ENCODE measurements around the gene STXBP5. TPM values are rescaled to one million over a fixed set of nuclear protein-coding genes. Genes with fewer than 3 reads are reported as not detected.

STXBP5 gene
- total RNA-seq, 1 donor from 2014 or later, result 38.3 TPM

DNA sequence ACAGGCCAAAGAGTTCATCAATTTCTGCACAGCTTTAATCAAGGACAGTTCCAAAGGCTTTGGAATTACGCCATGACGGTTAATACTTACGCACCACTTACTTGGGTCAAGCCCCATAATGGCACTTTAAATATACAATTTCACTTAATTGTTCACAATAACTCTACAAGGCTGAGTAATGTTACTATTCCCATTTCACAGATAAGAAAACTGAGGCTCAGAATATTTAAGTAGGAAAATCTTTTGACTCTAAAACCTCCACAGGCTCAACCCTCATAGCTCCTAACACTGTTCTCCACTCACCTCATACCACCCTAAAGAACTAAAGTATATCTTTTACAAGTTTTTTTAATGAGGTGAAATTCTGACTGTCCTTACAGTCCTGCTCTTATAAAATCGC is 212.4 kb downstream of the STXBP5 start:
- no peak for DNase-seq (ENCODE audit: extremely low read depth, low read depth, low spot score)

DNA sequence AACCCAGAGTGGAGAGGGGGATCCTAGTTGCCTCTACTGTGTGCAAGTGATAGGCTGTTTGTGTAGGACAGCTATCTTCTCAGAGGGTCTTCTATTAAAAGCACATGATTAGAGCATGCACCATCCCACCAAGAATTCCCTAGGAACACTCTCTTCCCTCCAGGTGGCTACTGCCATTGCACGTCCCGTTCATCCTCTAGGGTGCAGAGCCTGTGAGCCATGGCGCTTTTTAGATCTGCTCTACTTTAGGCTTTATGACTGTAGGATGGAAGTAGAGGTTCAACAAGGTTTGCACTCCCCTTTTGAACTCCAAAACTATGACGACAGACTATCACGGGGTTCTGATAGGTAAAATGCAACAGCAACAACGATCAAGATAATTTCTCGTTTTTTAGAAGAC is 213.7 kb downstream of the STXBP5 start:
- DNase-seq (ENCODE audit: extremely low read depth, low read depth, low spot score), result no peak

- no peak for DNase-seq (ENCODE audit: extremely low read depth, low read depth, low spot score)
Observed at GRCh38 chr6:147418523-147418922, 214.3 kb downstream of the STXBP5 start.

DNA sequence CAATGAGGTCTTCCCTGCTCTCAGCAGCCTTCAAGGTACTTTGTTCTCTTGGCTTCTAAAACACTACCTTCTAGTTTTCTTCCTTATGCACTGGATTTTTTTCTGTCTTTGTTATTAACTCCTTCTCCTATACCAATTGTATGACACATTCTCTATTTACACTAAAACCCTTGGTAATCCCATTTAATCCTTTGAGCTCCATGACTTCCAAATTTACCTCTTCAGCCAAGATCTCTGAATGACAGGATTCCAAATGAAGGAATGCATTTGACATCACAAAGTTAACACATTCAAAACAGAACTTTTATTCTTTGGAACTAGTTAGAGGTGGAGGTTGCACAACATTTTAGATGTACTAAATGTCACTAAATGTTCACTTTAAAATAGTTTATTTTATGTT is 217.7 kb downstream of the STXBP5 start:
- DNase-seq (ENCODE audit: extremely low read depth, low read depth, low spot score), result no peak

DNA sequence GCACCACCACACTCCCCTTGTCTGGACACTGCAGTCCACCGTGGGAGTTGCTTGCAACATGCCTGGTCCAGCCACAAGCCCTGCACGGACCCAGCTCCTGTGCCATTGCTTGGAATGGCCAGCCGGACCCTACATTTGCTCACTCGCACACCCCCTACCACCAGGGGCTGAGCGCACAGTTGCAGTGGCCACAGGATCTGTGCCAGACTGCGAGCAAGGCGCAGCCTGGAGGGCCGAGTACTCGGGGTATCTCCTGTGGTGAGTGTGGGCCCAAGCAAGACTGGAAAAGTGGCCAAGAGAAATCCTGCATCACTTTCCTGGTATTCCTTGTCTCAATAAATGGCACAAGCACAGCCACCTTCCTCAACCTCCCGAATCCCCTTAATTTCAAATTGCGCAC is 218.9 kb downstream of the STXBP5 start:
- DNase-seq (ENCODE audit: extremely low read depth, low read depth, low spot score), result no peak

DNA sequence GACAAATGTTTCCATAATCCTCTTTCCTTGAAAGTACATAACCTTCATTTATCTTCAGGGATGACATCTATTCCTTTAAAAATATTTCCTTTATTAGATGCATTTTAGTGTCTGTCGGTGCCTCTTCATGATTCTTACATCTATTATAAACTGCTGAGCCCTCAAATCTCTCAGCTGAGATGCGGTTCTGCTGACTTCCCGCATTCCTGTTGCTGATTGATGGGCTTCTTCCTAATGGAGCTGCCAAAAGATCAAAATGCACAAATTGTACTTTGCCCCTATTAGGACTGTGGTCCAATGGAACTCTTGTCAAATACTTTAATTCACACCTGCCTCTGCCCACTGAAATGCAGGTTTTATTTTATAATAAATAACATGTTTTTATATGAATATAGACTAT is 225.6 kb downstream of the STXBP5 start:
- no peak for DNase-seq (ENCODE audit: extremely low read depth, low read depth, low spot score)

- DNase-seq (ENCODE audit: extremely low read depth, low read depth, low spot score), result no peak
Observed at GRCh38 chr6:147430811-147431210, 226.6 kb downstream of the STXBP5 start.

- no peak for DNase-seq (ENCODE audit: extremely low read depth, low read depth, low spot score)
Observed at GRCh38 chr6:147434076-147434475, 229.9 kb downstream of the STXBP5 start.

GRCh38 chr6:147434516-147434915 is 230.3 kb downstream of the STXBP5 start:
- no peak for DNase-seq (ENCODE audit: extremely low read depth, low read depth, low spot score)

DNA sequence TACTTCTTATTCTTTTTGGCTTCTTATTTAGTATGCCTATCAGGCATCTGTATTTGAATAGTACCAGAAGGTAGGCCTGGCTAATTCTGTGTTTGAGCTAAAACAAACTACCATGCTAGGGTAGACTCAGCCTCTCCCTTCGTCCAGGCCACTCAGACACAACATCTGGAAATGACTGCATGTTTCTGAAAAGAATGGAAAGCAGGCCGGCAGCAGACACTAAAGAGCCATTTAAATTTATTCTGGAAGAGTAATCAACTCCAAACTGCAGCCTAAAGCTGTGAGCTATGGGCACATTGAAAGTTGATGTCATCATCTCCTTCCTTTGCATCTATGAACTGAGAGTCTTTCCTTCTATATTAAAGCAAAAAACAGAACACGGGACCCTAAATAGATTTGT is 233.4 kb downstream of the STXBP5 start:
- DNase-seq (ENCODE audit: extremely low read depth, low read depth, low spot score), result no peak

- DNase-seq (ENCODE audit: extremely low read depth, low read depth, low spot score), result no peak
Observed at GRCh38 chr6:147438758-147439528, 234.7 kb downstream of the STXBP5 start.

Data from glomerular endothelial cell (primary cell).